HG03135 (cell line): Measurements from ENCODE around the gene MLF2.

Experiments
- ATAC-seq: cut with Tn5 transposase; IDR thresholded peaks from one replicate; pipeline ENCODE4 v1.9.1; 2021; ENCODE audit warnings: mild to moderate bottlenecking, moderate library complexity; ENCODE audit not compliant: unreplicated experiment

MLF2 gene

GRCh38 chr12:6698352-6699046 lies 54.4 kb downstream of the MLF2 start:
- no peak for ATAC-seq
